H1 (cell line): ENCODE results near the gene TEX48. TPM values are rescaled to one million over a fixed set of nuclear protein-coding genes. Genes with fewer than 3 reads are reported as not detected.

Experiments
- CHD7 ChIP-seq: fragments of 300-600 bp; sonication (generic); IDR thresholded peaks from 2 replicates; pipeline ENCODE4 v1.7.1; 2012; ENCODE audit warnings: low read length, moderate library complexity, mild to moderate bottlenecking, inconsistent platforms; ENCODE audit not compliant: insufficient replicate concordance
- polyA plus RNA-seq, 7 experiments: library from polyadenylated mRNA; depleted of rRNA in 3 of 7; stranded (reverse) in 5 of 7; unstranded in 2 of 7; fragments of >200 nt in 5 of 7; fragments of 200-250 nt in 2 of 7; gene quantifications; 1 replicate in 5 of 7; 2 replicates in 1 of 7; 4 replicates in 1 of 7; pipeline versions ENCODE4 v1.2.1 to v1.2.3, GENCODE V29; 2011 to 2013; ENCODE audit warnings: missing spikeins in 2 of 7, mixed read lengths in 2 of 7
- total RNA-seq: library from RNA; stranded (reverse); fragmentation: NEBNext Ultra II Directional; extraction: Animal tissue kit (Norgen Biotek cat#: 25700); gene quantifications from 2 replicates; pipeline ENCODE4 v1.2.1, GENCODE V29; 2021

The TEX48 gene
- total and polyA plus RNA-seq, 2 of the 8 experiments (the other 6 are each of a cell fraction or from before 2014, with no cell fraction given): not detected

- no peak for TF ChIP-seq CHD7
- TF ChIP-seq, all 59 proteins: peak for 0
These were observed 43.9 kb upstream of the TEX48 start (continued) for GRCh38 chr9:114725930-114726329.
